GM18907 (cell line): ENCODE measurements around the gene ZSWIM4.

Source experiments
- ATAC-seq: cut with Tn5 transposase; IDR thresholded peaks from one replicate; pipeline ENCODE4 v1.9.1; 2021; ENCODE audit warnings: mild to moderate bottlenecking, moderate library complexity; ENCODE audit not compliant: unreplicated experiment

ZSWIM4 gene

DNA sequence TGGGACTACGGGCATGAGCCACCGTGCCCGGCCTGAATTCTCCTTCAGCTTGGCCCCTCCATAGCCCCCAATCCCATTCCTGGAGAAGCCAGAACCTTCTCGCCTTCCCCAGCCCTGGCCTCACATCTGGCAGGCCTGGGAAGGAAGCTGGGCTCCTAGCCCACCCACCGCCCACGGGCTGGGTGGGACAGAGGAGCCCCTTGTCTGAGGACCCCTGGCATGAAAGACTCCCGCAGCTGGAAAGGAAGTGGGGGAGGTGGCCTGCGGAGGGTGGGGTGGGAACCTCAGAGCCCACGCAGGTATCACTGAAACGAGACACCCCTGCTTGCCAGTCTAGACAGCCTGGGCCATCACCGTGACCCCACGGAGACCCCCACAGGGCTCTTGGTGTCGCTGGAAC is 74.0 kb downstream of the ZSWIM4 start:
- no peak for ATAC-seq

DNA sequence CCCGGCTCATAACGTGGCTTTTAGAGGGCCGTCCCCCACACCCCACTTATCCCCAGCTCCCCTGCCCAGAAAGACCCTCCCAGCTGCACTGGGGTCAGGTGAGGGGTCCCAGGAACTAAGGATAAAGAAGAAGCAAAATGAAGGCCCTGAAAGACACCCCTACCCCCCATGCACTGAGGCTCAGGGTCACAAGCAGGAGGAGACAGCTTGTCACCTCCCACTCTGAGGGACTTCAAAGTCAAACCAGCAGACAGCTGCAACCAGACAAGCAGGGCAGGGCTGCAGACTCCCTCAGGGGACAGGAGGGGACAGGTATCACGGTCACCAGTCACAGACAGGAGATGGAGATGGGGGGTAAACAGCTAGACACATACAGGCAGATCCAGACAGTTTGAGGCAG is 75.6 kb downstream of the ZSWIM4 start:
- no peak for ATAC-seq

DNA sequence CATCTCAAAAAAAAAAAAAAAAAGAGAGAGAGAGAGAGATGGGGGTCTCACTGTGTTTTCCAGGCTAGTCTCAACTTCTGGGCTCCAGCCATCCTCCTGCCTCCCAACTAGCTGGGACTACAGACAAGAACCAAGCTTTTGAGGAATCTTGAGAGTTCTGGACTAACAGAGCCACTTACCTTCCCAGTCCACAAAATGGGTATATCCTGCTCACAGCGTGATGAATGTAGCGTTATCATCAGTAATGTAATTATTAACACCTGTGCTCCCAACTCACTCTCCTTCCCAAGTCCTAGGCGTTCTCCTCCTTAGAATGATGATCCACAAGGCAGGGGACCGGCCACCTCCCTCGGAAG is 77.1 kb downstream of the ZSWIM4 start:
- ATAC-seq: no peak

DNA sequence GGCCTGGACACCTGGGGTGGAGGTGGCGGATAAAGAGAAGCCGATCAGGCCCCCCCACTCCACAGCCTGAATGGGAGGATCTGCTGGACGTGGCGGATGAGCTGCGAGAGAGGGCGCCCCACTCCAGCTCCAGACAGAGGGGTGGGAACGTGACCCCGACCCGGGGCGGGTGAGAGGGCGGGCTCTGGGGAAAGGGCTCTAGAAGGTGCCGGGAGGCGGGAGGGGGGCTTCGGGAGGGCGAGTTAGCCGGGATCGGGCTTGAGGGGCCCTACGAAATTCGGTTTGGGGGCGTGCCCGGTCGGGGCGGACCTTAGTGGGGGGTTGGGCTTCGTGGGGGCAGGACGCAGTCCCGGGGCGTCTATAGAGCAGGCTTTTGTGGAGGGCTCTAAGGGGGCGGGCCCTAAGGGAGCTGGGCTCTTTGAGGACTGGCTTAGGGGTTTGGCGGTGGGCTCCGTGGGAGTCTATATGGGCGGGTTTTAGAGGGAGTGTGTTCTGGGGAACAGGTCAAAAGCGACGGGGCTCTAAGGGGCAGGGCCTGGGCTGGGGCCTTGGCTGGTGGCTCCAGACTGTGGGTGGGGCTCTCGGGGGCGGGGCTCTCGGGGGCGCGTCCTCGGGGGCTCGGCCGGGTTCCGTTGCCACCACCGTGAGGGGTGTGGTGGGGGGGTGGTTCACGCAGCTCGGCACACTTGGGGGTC is 77.6 kb downstream of the ZSWIM4 start:
- no peak for ATAC-seq

DNA sequence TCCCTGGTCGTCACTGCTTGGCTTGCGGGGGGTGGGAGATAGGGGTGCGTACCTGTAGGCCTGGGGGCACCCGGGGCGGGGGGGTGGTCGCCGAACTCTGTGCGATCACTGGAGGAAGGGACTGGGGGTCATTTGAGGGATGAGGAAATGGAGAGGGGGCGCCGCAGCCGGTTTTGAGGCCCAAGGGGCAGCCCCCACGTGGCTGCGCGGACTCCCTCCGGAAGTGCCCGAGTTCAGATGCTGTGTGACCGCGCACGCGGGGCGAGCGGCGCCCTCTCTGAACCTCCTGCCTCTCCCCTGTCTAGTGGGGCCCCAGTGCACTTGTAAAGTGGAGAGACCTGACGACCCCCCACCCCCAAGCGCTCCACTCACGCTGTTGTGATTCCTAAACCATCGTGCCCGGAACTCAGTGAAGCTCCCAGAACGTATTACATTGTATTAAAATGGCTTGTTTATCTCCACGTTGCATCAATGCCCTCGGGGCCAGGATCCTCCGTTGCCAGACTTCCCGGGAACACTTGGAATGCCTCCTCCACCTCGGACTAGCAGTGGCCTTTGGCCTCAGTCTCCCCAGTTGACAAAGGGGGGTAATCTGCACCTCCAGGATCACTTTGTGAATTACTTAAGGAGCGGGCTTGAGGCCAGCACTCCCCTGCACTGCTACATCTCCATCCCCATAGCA is 78.7 kb downstream of the ZSWIM4 start:
- ATAC-seq: no peak

DNA sequence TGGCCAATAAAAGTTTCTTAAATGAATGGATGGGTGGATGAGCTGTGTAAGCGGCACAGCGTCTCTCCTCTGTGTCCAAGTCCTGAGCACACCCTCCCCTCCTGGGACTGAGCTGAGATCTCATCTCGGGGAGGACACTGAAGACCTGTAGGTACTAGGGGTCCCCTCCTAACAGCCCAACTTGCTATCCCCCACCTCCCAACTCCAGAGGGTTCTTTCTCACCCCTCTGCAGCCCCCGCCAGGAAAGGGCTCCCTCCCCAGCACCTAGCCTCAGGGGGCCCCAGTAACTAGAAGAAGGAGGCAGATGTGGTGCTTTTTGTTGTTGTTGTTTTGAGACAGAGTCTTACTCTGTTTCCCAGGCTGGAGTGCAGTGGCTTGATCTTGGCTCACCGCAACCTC is 80.6 kb downstream of the ZSWIM4 start:
- no peak for ATAC-seq

DNA sequence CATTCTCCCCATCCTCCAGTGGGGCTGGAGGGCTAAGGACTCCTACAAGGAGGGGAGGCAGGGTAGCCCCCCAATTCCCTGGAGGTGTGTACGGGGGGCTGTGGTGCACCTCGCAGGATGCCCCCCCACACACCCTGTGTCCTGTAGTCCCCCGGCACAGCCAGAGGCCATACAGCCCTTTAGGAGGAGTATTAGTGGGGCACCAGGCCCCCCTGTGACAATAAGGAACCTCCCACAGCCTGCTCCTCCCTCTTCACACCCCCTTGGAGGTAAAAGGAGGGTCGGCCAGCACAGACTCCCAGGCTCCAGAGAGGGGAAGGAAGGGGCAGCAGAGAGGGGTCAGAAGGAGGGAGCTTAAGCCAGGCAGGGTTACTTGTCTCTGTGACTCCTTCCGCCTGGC is 81.6 kb downstream of the ZSWIM4 start, which contains the start of gene NANOS3:
Gene NANOS3, plus strand, starts transcription at position 301 of the 400 bp plus-strand sequence. CDS start 115 bp downstream, outside the sequence.
- no peak for ATAC-seq

DNA sequence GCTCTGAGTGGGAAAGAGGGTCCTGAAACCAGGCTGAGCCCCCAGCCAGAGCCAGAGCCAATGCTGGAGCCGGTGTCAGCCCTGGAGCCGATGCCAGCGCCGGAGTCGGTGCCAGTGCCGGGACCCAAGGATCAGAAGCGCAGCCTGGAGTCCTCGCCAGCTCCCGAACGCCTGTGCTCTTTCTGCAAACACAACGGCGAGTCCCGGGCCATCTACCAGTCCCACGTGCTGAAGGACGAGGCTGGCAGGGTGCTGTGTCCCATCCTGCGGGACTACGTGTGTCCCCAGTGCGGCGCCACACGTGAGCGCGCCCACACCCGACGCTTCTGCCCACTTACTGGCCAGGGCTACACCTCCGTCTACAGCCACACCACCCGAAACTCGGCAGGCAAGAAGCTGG is 82.1 kb downstream of the ZSWIM4 start:
- no peak for ATAC-seq

DNA sequence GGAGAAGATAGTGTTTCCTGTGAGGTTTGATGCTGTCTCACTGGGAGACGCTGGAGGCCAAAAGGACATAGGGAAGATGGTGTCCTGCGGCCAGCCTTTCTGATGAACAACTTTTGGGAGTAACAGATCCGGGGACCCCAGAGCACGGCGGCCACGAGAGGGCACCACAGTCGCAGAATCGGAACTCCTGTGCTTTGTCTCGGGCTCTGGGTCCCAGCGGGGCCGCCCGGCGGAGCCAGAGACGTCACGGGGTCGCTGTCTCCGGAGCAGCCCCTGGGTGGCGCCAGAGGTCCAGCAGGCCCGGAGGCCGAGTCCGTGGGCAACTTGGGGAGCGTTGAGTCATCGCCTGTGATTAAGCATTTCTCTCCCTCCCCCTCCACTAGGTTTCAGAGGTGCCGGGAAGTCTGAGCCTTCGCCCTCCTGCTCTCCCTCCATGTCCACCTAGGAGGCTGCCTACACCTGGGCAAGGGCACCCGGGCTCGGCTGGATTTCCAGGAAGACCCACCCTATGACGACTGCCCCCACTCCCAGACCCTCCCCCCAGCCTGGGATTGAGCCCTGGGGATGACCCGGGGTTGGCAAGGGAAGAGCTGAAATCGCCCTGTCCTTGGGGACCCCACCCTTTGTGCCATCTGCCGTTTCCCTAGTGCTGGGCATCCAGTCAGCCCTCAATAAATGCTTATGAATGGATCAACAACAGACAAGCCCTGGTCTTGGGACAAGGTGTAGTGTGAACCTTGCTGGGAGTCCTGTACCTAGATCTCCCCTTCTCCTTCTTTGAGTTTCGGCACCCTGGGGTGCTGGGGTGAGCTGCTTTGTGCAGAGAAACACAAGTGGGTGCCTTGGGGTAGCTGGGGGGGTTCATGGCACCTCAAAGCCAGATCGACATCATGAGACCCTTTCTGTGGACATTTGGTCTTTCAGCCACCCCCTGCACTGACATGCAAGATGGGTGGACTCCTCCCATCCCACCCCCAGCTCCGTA is 85.1 kb downstream of the ZSWIM4 start:
- peak; percentile 79 for ATAC-seq

DNA sequence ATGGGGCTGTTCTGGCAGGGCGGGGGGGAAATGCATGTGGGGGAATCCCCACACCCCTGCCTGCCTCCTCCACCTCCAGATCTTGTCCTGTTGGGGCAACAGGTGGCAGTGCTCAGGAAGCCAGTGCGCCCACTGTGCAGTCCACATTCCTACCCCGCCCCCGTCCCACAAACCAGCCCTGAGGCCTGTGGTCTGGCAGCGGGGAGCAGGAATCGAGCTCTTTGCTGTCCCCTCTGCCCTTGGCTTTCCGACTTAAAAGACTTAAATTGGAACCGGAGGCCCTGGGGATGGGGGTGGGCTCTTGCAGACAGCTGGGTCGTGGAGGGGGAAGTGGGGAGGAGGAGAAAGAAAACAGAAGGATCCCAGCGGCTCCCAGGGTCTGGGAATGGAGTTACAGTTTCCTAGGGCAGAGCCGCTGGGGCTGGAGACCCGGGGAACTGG is 86.0 kb downstream of the ZSWIM4 start:
- no peak for ATAC-seq
